Thyroid gland (tissue), 4 donors: Measurements from ENCODE around the gene PLXNC1. TPM values are rescaled to one million over a fixed set of nuclear protein-coding genes. Genes with fewer than 3 reads are reported as not detected.

Experiments used
- DNase-seq, 2 donors: peaks; one replicate each; pipeline ENCODE4 v3.0.0-alpha.2; 2019
- H3K27ac ChIP-seq, 3 donors: fragments of 200-600 bp; sonication (generic); 1 replicate in 2 of 3; 2 replicates in 1 of 3; pipeline ENCODE4 v1.5.1; 2016 to 2019; ENCODE audit warnings: mild to moderate bottlenecking in 1 of 3, moderate library complexity in 1 of 3
- H3K27me3 ChIP-seq: fragments of 200-600 bp; sonication (generic); one replicate; pipeline ENCODE4 v1.5.1; 2019
- H3K36me3 ChIP-seq, 2 donors: fragments of 200-600 bp; sonication (generic); one replicate each; pipeline ENCODE4 v1.5.1; 2016 to 2019
- H3K4me1 ChIP-seq, 2 donors: fragments of 200-600 bp; sonication (generic); one replicate each; pipeline ENCODE4 v1.5.1; 2017 to 2019
- H3K4me3 ChIP-seq, 3 donors: fragments of 200-600 bp; sonication (generic); replicated peaks in 1 of 3; 1 replicate in 2 of 3; 2 replicates in 1 of 3; pipeline ENCODE4 v1.5.1; 2016; ENCODE audit warnings: mild to moderate bottlenecking in 1 of 3
- H3K9me3 ChIP-seq: fragments of 200-600 bp; sonication (generic); one replicate; pipeline ENCODE4 v1.5.1; 2017
- POLR2A ChIP-seq, 2 donors: fragments of 450-650 bp; IDR thresholded peaks; one replicate each; pipeline ENCODE4 v1.6.1; 2017; ENCODE audit warnings: antibody characterized with exemption in 2 of 2, mild to moderate bottlenecking in 2 of 2, moderate library complexity in 1 of 2
- WGBS, 2 donors: methylation state at CpG; one replicate each; pipeline ENCODE4 v1.1.5; 2017; 5-methylcytosine and 5-hydroxymethylcytosine counted together
- intact Hi-C: fragments of 100-400 bp; cut with DNase I; formaldehyde crosslinking; loops from one replicate; pipeline ENCODE4 v1.15.1; 2023
- total RNA-seq, 4 donors: library from RNA; depleted of rRNA; stranded (reverse); fragments of >200 nt; gene quantifications; one replicate each; pipeline ENCODE4 v1.2.3, GENCODE V29; 2016
- TF ChIP-seq, protein P1 (sequence below), 6 experiments: fragments of 200-600 bp in 3 of 6; fragments of 450-650 bp in 3 of 6; sonication (generic) in 3 of 6; IDR thresholded peaks; one replicate each; pipeline ENCODE4 v1.5.1; 2016 to 2019; ENCODE audit warnings: antibody characterized with exemption in 6 of 6, mild to moderate bottlenecking in 2 of 6, inconsistent platforms in 1 of 6, moderate library complexity in 1 of 6

Gene PLXNC1
- total RNA-seq, 4 donors from 2014 or later, result 4.5 to 7.2 (median 5.1) TPM

DNA sequence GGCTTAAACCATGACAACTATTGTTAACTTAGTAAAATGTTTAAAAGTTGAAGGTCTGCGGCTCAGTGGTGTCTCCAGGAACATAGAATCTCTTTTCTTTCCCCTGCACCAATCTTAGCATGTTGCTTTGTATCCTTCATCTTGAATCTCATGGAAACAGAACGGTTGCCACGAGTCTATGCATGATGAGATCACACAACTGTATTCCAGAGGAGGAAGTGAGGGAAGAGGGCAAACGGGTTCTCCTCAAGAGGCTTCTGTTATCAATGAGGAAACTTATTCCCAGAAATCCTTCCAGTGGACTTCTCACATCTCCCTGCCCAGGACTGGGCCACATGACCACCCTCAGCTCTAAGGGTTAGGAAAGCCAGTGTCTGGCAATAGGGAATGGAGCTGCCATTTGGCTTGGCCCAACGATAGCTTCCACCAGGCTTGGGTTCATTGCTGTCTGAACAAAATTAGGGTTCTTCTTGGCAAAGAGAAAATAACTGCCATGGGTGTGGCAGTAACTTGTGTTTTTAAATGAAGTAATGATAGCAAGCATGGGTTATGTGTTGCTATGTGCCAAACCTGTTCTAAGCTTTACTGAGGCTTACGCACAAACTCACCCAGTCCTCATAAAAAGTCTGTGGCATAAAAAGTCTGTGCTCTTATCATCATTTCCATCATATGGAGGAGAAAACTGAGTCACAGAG, 17.4 kb downstream of the PLXNC1 start:
- no peak for DNase-seq
- Histone ChIP-seq H3K9me3 (no peaks in the 10 kb centered on the region), H3K4me3 (no peak overlapping the region), H3K27ac (no peak overlapping the region), H3K4me1 (no peaks in the 10 kb centered on the region), H3K27me3 (no peaks in the 10 kb centered on the region), H3K36me3 (no peaks in the 10 kb centered on the region)
- 80 to 86% methylated on average over 6 of the region's 6 CpGs for WGBS, 2 donors
- intact Hi-C loops, result no loop called here
- TF ChIP-seq POLR2A (IDR thresholded peaks at IDR 0.05), result no peak
- TF ChIP-seq, protein P1, sequence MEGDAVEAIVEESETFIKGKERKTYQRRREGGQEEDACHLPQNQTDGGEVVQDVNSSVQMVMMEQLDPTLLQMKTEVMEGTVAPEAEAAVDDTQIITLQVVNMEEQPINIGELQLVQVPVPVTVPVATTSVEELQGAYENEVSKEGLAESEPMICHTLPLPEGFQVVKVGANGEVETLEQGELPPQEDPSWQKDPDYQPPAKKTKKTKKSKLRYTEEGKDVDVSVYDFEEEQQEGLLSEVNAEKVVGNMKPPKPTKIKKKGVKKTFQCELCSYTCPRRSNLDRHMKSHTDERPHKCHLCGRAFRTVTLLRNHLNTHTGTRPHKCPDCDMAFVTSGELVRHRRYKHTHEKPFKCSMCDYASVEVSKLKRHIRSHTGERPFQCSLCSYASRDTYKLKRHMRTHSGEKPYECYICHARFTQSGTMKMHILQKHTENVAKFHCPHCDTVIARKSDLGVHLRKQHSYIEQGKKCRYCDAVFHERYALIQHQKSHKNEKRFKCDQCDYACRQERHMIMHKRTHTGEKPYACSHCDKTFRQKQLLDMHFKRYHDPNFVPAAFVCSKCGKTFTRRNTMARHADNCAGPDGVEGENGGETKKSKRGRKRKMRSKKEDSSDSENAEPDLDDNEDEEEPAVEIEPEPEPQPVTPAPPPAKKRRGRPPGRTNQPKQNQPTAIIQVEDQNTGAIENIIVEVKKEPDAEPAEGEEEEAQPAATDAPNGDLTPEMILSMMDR (IDR thresholded peaks at IDR 0.05), result no peak

DNA sequence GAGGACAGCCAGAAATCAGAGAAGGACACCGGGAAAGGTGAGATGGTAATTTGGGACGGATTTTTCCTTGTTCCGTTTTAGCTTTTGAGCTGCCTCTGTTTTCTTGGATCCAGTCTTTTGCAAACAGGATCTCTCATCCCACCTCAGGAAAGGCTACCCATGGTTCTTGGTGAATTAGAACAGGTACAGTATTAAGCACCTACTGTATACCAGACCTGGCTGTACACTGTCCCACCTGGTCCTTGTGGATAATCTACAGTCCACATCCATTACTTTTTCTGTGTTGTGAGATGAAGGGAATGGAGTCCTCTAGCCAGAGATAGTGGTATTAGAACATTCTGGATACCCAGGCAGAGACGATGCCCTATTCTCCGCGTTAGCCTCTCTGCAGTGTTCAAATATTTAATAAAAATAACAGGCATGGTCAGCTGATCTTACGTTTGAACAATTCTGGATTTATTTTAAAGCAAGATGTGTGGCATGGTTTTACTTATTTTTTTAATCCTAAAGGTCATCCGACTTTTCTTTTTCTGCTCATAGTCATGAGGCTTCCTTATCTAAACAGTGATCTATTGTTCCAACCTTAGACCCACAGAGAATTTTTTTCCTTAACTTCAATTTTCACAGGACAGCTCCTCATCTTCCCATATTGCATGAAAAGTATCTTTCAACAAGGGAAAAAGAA, 18.8 kb downstream of the PLXNC1 start:
- intact Hi-C loops, result no loop called here
- Histone ChIP-seq H3K9me3 (no peaks in the 10 kb centered on the region), H3K4me3 (no peak overlapping the region), H3K4me1 (no peaks in the 10 kb centered on the region), H3K27ac (no peak overlapping the region), H3K36me3 (no peaks in the 10 kb centered on the region), H3K27me3 (no peaks in the 10 kb centered on the region)
- no peak for TF ChIP-seq POLR2A (IDR thresholded peaks at IDR 0.05)
- TF ChIP-seq, protein P1 (IDR thresholded peaks at IDR 0.05), result no peak
- WGBS, 2 donors, result 86 to 87% methylated on average over 8 of the region's 8 CpGs
- no peak for DNase-seq

DNA sequence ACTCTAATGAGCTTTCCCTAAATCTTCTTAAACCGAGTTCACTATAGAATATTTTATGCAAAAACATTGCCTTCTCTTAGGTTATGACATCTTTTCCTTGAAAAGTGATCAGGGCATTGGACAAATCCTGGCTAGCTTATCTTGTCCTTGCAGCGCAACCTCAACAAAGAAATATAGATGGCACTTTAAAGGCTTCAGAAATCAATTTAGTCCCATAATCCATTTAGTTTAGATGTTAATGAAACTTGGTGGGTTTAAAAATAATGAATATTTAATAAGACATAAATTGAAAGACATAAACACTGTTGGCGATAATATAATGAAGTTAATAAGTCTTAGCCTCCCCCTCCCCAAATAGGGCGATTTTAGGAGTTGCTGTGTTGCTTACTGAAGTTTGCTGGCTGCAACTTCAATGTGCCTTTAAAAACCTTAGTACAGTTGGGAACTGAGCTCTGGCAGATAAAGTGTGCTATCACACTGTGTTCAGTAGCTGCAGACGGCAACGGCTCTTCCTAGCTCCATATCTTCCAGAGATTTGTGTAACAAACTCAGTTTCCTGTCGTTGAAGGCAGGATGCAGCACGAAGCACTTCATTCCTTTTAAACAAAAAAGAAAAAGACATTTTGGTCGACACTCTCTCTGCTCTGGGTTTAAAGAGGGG, 19.5 kb downstream of the PLXNC1 start:
- no peak for DNase-seq
- intact Hi-C loops, result no loop called here

DNA sequence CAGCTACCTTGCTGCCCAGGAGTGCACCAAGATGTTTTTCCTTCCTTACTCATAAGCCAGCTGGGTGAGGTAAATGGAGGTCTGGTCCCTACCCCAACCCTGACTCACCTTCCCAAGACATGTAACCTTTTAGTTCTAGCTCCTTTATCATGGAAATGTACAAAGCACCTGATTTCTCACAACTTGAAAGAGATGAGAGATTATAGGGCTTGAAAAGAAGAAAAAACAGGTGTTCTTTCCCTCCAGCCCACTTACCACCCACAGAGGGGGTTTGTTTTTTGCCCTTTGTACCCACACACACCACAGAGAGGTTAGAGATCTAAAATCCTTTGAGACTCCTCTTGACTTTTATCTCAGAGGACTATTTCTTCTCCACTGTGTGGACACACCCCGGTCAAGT, 21.1 kb downstream of the PLXNC1 start:
- WGBS, 2 donors, result 76 to 96% methylated on average over 1 of the region's 1 CpG
- Histone ChIP-seq H3K9me3 (no peaks in the 10 kb centered on the region), H3K4me3 (no peak overlapping the region), H3K27ac (no peak overlapping the region), H3K4me1 (no peaks in the 10 kb centered on the region), H3K36me3 (no peaks in the 10 kb centered on the region), H3K27me3 (no peaks in the 10 kb centered on the region)
- TF ChIP-seq POLR2A (IDR thresholded peaks at IDR 0.05), result no peak
- TF ChIP-seq, protein P1 (IDR thresholded peaks at IDR 0.05), result no peak
- intact Hi-C loops, result no loop called here
- no peak for DNase-seq

More for the DNA sequence above, 19.5 kb downstream of the PLXNC1 start:
- no peak overlapping the region for H3K4me3 ChIP-seq
- no peaks in the 10 kb centered on the region for H3K27me3 ChIP-seq
- WGBS, 2 donors, result 70% methylated on average over 9 of the region's 9 CpGs
- H3K36me3 ChIP-seq, result no peaks in the 10 kb centered on the region
- no peaks in the 10 kb centered on the region for H3K9me3 ChIP-seq
- H3K4me1 ChIP-seq, result no peaks in the 10 kb centered on the region
- TF ChIP-seq, protein P1 (IDR thresholded peaks at IDR 0.05), result no peak
- TF ChIP-seq POLR2A (IDR thresholded peaks at IDR 0.05), result no peak
- H3K27ac ChIP-seq, result no peak overlapping the region
